H1 (cell line): ENCODE measurements around the gene RINT1. TPM values are rescaled to one million over a fixed set of nuclear protein-coding genes. Genes with fewer than 3 reads are reported as not detected.

Experiments
- CTCF ChIA-PET: fragments of 300-600 bp; sonication (Branson Sonifier 250); formaldehyde crosslinking; loops from one replicate; lab custom pipeline; 2021; ENCODE audit not compliant: partially characterized antibody; lab: Charles Lee
- POLR2A ChIA-PET: fragments of 300-600 bp; sonication (Branson Sonifier 250); formaldehyde crosslinking; loops from one replicate; lab custom pipeline; 2021; ENCODE audit warnings: inconsistent platforms; ENCODE audit not compliant: partially characterized antibody; lab: Charles Lee
- DNase-seq, 2 experiments: peaks; one replicate each; pipeline versions ENCODE4 v3.0.0 to v3.0.0-alpha.2; 2010 to 2022; ENCODE audit warnings: low spot score in 2 of 2, low read depth in 1 of 2, mixed read lengths in 1 of 2
- FAIRE-seq: peaks from 2 replicates; lab custom pipeline; 2011; peaks lifted over from hg19 to GRCh38; lab: Jason Lieb, UNC
- H2AFZ ChIP-seq: 2 replicates; pipeline ENCODE4 v1.8.1; 2012; ENCODE audit warnings: low read length, inconsistent platforms
- H2AK5ac ChIP-seq: 2 replicates; pipeline ENCODE4 v1.6.1; 2013; ENCODE audit warnings: low read depth, low read length
- H2BK120ac ChIP-seq: replicated peaks from 2 replicates; pipeline ENCODE3; 2013; ENCODE audit warnings: low read depth, low read length, inconsistent platforms
- H2BK12ac ChIP-seq: 2 replicates; pipeline ENCODE4 v1.6.1; 2013; ENCODE audit warnings: low read depth, low read length
- H2BK15ac ChIP-seq: 2 replicates; pipeline ENCODE4 v1.6.1; 2013; ENCODE audit warnings: low read length
- H2BK20ac ChIP-seq: 2 replicates; pipeline ENCODE4 v1.6.1; 2013; ENCODE audit warnings: low read length
- H2BK5ac ChIP-seq: 2 replicates; pipeline ENCODE4 v1.6.1; 2013; ENCODE audit warnings: low read depth, low read length
- H3K14ac ChIP-seq: 2 replicates; pipeline ENCODE4 v1.6.1; 2013; ENCODE audit warnings: inconsistent platforms; ENCODE audit not compliant: insufficient read length
- H3K18ac ChIP-seq: 2 replicates; pipeline ENCODE4 v1.6.1; 2013; ENCODE audit warnings: low read length; ENCODE audit errors: extremely low read depth
- H3K23ac ChIP-seq: 2 replicates; pipeline ENCODE4 v1.6.1; 2013; ENCODE audit warnings: inconsistent platforms; ENCODE audit not compliant: insufficient read length
- H3K23me2 ChIP-seq: 2 replicates; pipeline ENCODE4 v1.6.1; 2013; ENCODE audit warnings: low read depth, low read length
- H3K27ac ChIP-seq: 2 replicates; pipeline ENCODE4 v1.6.1; 2011; ENCODE audit warnings: low read depth, low read length, inconsistent platforms
- H3K27me3 ChIP-seq, 4 experiments: replicated peaks in 1 of 4; 1 replicate in 1 of 4; 2 replicates in 3 of 4; pipeline versions ENCODE4 v1.6.1 to v1.8.1; 2011 to 2013; ENCODE audit warnings: low read length in 3 of 4, mild to moderate bottlenecking in 3 of 4, inconsistent platforms in 2 of 4, mixed read lengths in 2 of 4, moderate library complexity in 1 of 4; ENCODE audit not compliant: control insufficient read depth in 3 of 4, insufficient read depth in 3 of 4; ENCODE audit errors: extremely low read depth in 1 of 4
- H3K36me3 ChIP-seq, 4 experiments: 2 replicates each; pipeline versions ENCODE4 v1.6.1 to v1.8.1; 2011 to 2013; ENCODE audit warnings: mild to moderate bottlenecking in 4 of 4, low read length in 3 of 4, moderate library complexity in 2 of 4, control low read depth in 1 of 4, inconsistent platforms in 1 of 4; ENCODE audit not compliant: insufficient read depth in 4 of 4, control insufficient read depth in 2 of 4
- H3K4ac ChIP-seq: replicated peaks from 2 replicates; pipeline ENCODE3; 2013; ENCODE audit warnings: low read length, low read depth, mixed read lengths, inconsistent platforms; ENCODE audit not compliant: insufficient read length
- H3K4me1 ChIP-seq, 4 experiments: replicated peaks in 1 of 4; 1 replicate in 1 of 4; 2 replicates in 3 of 4; pipeline versions ENCODE4 v1.6.1 to v1.8.1; 2011 to 2013; ENCODE audit warnings: low read length in 3 of 4, inconsistent platforms in 2 of 4, mixed read lengths in 1 of 4; ENCODE audit not compliant: insufficient read depth in 4 of 4, control insufficient read depth in 3 of 4
- H3K4me2 ChIP-seq, 2 experiments: 2 replicates each; pipeline versions ENCODE4 v1.6.1 to v1.8.1; 2011 to 2013; ENCODE audit warnings: low read depth in 2 of 2, low read length in 2 of 2, control low read depth in 1 of 2, inconsistent platforms in 1 of 2, mild to moderate bottlenecking in 1 of 2; ENCODE audit not compliant: insufficient read depth in 1 of 2
- H3K4me3 ChIP-seq, 4 experiments: fragments of 200-600, 300-600 bp in 1 of 4; sonication (generic), shearing (Covaris generic), sonication (Bioruptor Twin) in 1 of 4; 2 replicates each; pipeline versions ENCODE4 v1.5.1 to v1.8.1; 2011 to 2016; ENCODE audit warnings: low read length in 4 of 4, low read depth in 3 of 4, control low read depth in 2 of 4, inconsistent platforms in 2 of 4, mild to moderate bottlenecking in 2 of 4, mixed read lengths in 1 of 4, moderate library complexity in 1 of 4; ENCODE audit not compliant: insufficient read depth in 2 of 4; ENCODE audit errors: extremely low read depth in 1 of 4
- H3K56ac ChIP-seq: replicated peaks from 2 replicates; pipeline ENCODE3; 2013; ENCODE audit warnings: low read depth, mild to moderate bottlenecking, mixed read lengths, low read length, inconsistent platforms; ENCODE audit not compliant: insufficient read length
- H3K79me1 ChIP-seq: 2 replicates; pipeline ENCODE4 v1.6.1; 2013; ENCODE audit warnings: low read depth, low read length, control low read depth
- H3K79me2 ChIP-seq, 2 experiments: 2 replicates each; pipeline versions ENCODE4 v1.6.1 to v1.8.1; 2012 to 2013; ENCODE audit warnings: low read length in 2 of 2, mild to moderate bottlenecking in 2 of 2, inconsistent platforms in 1 of 2; ENCODE audit not compliant: insufficient read depth in 2 of 2, control insufficient read depth in 1 of 2
- H3K9ac ChIP-seq, 4 experiments: replicated peaks in 1 of 4; 1 replicate in 1 of 4; 2 replicates in 3 of 4; pipeline versions ENCODE4 v1.6.1 to v1.8.1; 2011 to 2013; ENCODE audit warnings: low read depth in 3 of 4, low read length in 3 of 4, control low read depth in 2 of 4, mild to moderate bottlenecking in 2 of 4, moderate library complexity in 2 of 4, inconsistent platforms in 1 of 4; ENCODE audit errors: extremely low read depth in 1 of 4
- H3K9me3 ChIP-seq, 2 experiments: 2 replicates each; pipeline versions ENCODE4 v1.6.1 to v1.8.1; 2012 to 2013; ENCODE audit warnings: mild to moderate bottlenecking in 2 of 2, moderate library complexity in 2 of 2, control low read depth in 1 of 2, inconsistent platforms in 1 of 2, low read depth in 1 of 2, low read length in 1 of 2, mixed read lengths in 1 of 2; ENCODE audit not compliant: insufficient read depth in 2 of 2
- H4K20me1 ChIP-seq, 2 experiments: replicated peaks in 1 of 2; 2 replicates each; pipeline versions ENCODE3 to v1.8.1; 2011 to 2013; ENCODE audit warnings: inconsistent platforms in 2 of 2, low read length in 2 of 2, mild to moderate bottlenecking in 1 of 2; ENCODE audit not compliant: insufficient read depth in 2 of 2, control insufficient read depth in 1 of 2
- H4K5ac ChIP-seq: 2 replicates; pipeline ENCODE4 v1.6.1; 2013; ENCODE audit warnings: low read length, low read depth, mixed read lengths, inconsistent platforms; ENCODE audit not compliant: insufficient read length
- H4K8ac ChIP-seq: 2 replicates; pipeline ENCODE4 v1.8.0; 2013; ENCODE audit warnings: mild to moderate bottlenecking, moderate library complexity, low read length, inconsistent platforms; ENCODE audit not compliant: insufficient read depth; ENCODE audit errors: extremely low read depth
- H4K91ac ChIP-seq: replicated peaks from 2 replicates; pipeline ENCODE3; 2013; ENCODE audit warnings: low read length, mixed read lengths, inconsistent platforms; ENCODE audit not compliant: insufficient read length
- ASH2L ChIP-seq: fragments of 200-600, 300-600 bp; sonication (generic); IDR thresholded peaks from one replicate; pipeline ENCODE4 v1.7.1; 2017; ENCODE audit warnings: low read length
- BRCA1 ChIP-seq: IDR thresholded peaks from 2 replicates; pipeline ENCODE4 v1.6.1; 2012; ENCODE audit warnings: low read depth, low read length, improper control_type of control experiment
- CEBPB ChIP-seq: IDR thresholded peaks from 2 replicates; pipeline ENCODE4 v1.6.1; 2012; ENCODE audit warnings: low read depth, low read length
- CREB1 ChIP-seq: IDR thresholded peaks from 2 replicates; pipeline ENCODE4 v1.6.1; 2012; ENCODE audit warnings: inconsistent platforms
- EP300 ChIP-seq, 2 experiments: IDR thresholded peaks; 1 replicate in 1 of 2; 2 replicates in 1 of 2; pipeline ENCODE4 v1.6.1; 2011 to 2012; ENCODE audit warnings: low read depth in 2 of 2, low read length in 2 of 2, mild to moderate bottlenecking in 2 of 2, borderline replicate concordance in 1 of 2, inconsistent platforms in 1 of 2, moderate library complexity in 1 of 2
- HDAC6 ChIP-seq: IDR thresholded peaks from one replicate; pipeline ENCODE4 v1.7.1; 2012; ENCODE audit warnings: low read depth, mild to moderate bottlenecking, inconsistent platforms, low read length, moderate library complexity
- JUND ChIP-seq: IDR thresholded peaks from 2 replicates; pipeline ENCODE4 v1.6.1; 2011; ENCODE audit warnings: mild to moderate bottlenecking, improper control_type of control experiment, low read length
- MAFK ChIP-seq: IDR thresholded peaks from 2 replicates; pipeline ENCODE4 v1.6.1; 2012; ENCODE audit warnings: low read depth, mild to moderate bottlenecking, improper control_type of control experiment, low read length
- RBBP5 ChIP-seq: IDR thresholded peaks from 2 replicates; pipeline ENCODE4 v1.7.1; 2012; ENCODE audit warnings: low read depth, mild to moderate bottlenecking, inconsistent platforms, low read length, moderate library complexity, borderline replicate concordance
- SAP30 ChIP-seq: fragments of 300-600 bp; sonication (generic); IDR thresholded peaks from 2 replicates; pipeline ENCODE4 v1.7.1; 2012; ENCODE audit warnings: low read length, moderate library complexity, mild to moderate bottlenecking, inconsistent platforms; ENCODE audit not compliant: insufficient read depth, insufficient replicate concordance
- SIN3A ChIP-seq, 2 experiments: IDR thresholded peaks in 1 of 2; conservative IDR thresholded peaks in 1 of 2; 2 replicates each; pipeline ENCODE4 v1.6.1; 2011 to 2012; ENCODE audit warnings: low read length in 2 of 2, improper control_type of control experiment in 1 of 2, low read depth in 1 of 2, mild to moderate bottlenecking in 1 of 2
- SIX5 ChIP-seq: IDR thresholded peaks from 2 replicates; pipeline ENCODE4 v1.6.1; 2011; ENCODE audit warnings: mild to moderate bottlenecking, low read depth, low read length
- SP2 ChIP-seq: IDR thresholded peaks from 2 replicates; pipeline ENCODE4 v1.6.1; 2012; ENCODE audit warnings: mild to moderate bottlenecking, low read length, inconsistent platforms
- TAF1 ChIP-seq: IDR thresholded peaks from 2 replicates; pipeline ENCODE4 v1.6.1; 2011; ENCODE audit warnings: mild to moderate bottlenecking, low read depth, low read length
- TCF12 ChIP-seq: IDR thresholded peaks from 2 replicates; pipeline ENCODE4 v1.6.1; 2011; ENCODE audit warnings: low read depth, mild to moderate bottlenecking, low read length
- WGBS, 2 experiments: shearing (Covaris generic) in 1 of 2; methylation state at CpG; one replicate each; pipeline versions ENCODE4 v1.1.6 to v1.1.7; 2013 to 2015; ENCODE audit warnings: low lambda C conversion rate in 2 of 2, mixed read lengths in 2 of 2, inconsistent platforms in 1 of 2, low coverage in 1 of 2, missing lambda C conversion rate in 1 of 2; ENCODE audit not compliant: insufficient replicate concordance in 2 of 2, insufficient coverage in 1 of 2, insufficient read length in 1 of 2; ENCODE audit errors: extremely low coverage in 1 of 2, missing lambda C conversion rate in 1 of 2; 5-methylcytosine and 5-hydroxymethylcytosine counted together
- polyA plus RNA-seq, 7 experiments: library from polyadenylated mRNA; depleted of rRNA in 3 of 7; stranded (reverse) in 5 of 7; unstranded in 2 of 7; fragments of >200 nt in 5 of 7; fragments of 200-250 nt in 2 of 7; gene quantifications; 1 replicate in 5 of 7; 2 replicates in 1 of 7; 4 replicates in 1 of 7; pipeline versions ENCODE4 v1.2.1 to v1.2.3, GENCODE V29; 2011 to 2013; ENCODE audit warnings: missing spikeins in 2 of 7, mixed read lengths in 2 of 7
- total RNA-seq: library from RNA; stranded (reverse); fragmentation: NEBNext Ultra II Directional; extraction: Animal tissue kit (Norgen Biotek cat#: 25700); gene quantifications from 2 replicates; pipeline ENCODE4 v1.2.1, GENCODE V29; 2021

The RINT1 gene
- total and polyA plus RNA-seq, 2 of the 8 experiments (the other 6 are each of a cell fraction or from before 2014, with no cell fraction given) = 7.8 to 21.8 TPM

DNA sequence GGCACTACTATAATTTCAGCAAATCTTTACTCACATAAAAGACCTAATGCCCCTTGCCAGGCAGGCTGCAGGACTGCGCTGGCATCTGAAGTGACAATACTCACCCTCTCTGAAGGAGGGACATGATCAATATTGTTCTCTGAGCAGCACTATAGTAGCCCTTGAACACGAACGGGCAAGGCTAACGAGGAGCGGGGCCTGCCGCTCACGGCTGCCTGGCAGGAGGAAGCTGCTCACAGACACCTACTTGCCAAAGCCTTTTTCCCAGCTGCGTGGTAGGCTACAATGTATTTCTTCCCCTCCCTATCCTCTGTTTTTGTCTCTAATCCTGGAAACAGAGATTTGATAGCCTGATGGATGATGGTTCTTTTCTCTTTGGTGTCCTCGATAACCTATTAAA is 29.8 kb upstream of the RINT1 start:
- no peaks in the 10 kb centered on the region for H3K9me3 ChIP-seq

More for the DNA sequence above, 29.8 kb upstream of the RINT1 start:
- Histone ChIP-seq H3K4me2 (no peak overlapping the region), H3K27ac (no peak overlapping the region), H3K27me3 (no peaks in the 10 kb centered on the region), H3K4ac (no peak overlapping the region), H4K20me1 (no peaks in the 10 kb centered on the region), H2AK5ac (no peak overlapping the region), H4K91ac (no peak overlapping the region), H3K36me3 (peaks cover 10 to 79% (median 46%) of the 10 kb centered on the region in 4 experiments), H3K4me1 (no peaks in the 10 kb centered on the region), H2BK15ac (no peak overlapping the region), H3K23ac (no peak overlapping the region), H3K79me1 (no peaks in the 10 kb centered on the region), H4K5ac (no peak overlapping the region), H3K56ac (no peak overlapping the region), H2AFZ (no peak overlapping the region), H3K14ac (no peak overlapping the region), H3K18ac (no peak overlapping the region), H2BK5ac (no peak overlapping the region), H3K9ac (no peak overlapping the region), H4K8ac (no peak overlapping the region), H3K79me2 (no peaks in the 10 kb centered on the region), H2BK120ac (no peak overlapping the region), H3K23me2 (no peaks in the 10 kb centered on the region), H3K4me3 (no peak overlapping the region), H2BK20ac (no peak overlapping the region), H2BK12ac (no peak overlapping the region)
- FAIRE-seq (no peak), DNase-seq (no peak)
- 95% methylated on average over 9 of the region's 9 CpGs; no CpG with 5 or more reads in 1 of the 2 experiments for WGBS, 2 experiments
- TF ChIP-seq EP300 (IDR thresholded peaks at IDR 0.05; ENCODE audit: borderline replicate concordance in 1 of 2, low read depth in 2 of 2, low read length in 2 of 2) = no peak
- TF ChIP-seq SIX5 = no peak
- no peak for TF ChIP-seq MAFK
- TF ChIP-seq TCF12 = no peak
- no peak for TF ChIP-seq SIN3A (conservative IDR thresholded peaks at IDR 0.05 in 1 of 2, IDR thresholded peaks at IDR 0.05 in 1 of 2; ENCODE audit: low read depth in 1 of 2, low read length in 2 of 2)
- TF ChIP-seq BRCA1 = no peak
- no peak for TF ChIP-seq CEBPB
- no peak for TF ChIP-seq TAF1
- no peak for TF ChIP-seq ASH2L
- no peak for TF ChIP-seq SAP30
- no peak for TF ChIP-seq SP2
- no peak for TF ChIP-seq HDAC6
- TF ChIP-seq JUND = no peak
- TF ChIP-seq RBBP5 = no peak
- TF ChIP-seq CREB1 = no peak
- CTCF ChIA-PET = interaction anchor here (0.6 to 1.2 kb wide), 4 partner anchors 29 to 855 kb away, joined by 3 read pairs; partner anchors contain the start of gene RINT1
- POLR2A ChIA-PET = interaction anchor here (1.2 to 1.6 kb wide), 4 partner anchors 8 to 20 kb away, joined by 3 to 6 read pairs (median 4); partner anchors contain the start of gene PUS7
